CD4-positive, alpha-beta T cell treated with Interleukin-2 at 100 ng/mL for 4 hours (primary cell): ENCODE measurements around the gene DUSP5.
"Not testable (repeated sequence)": the region's sequence is repeated elsewhere in the genome, so short reads cannot be mapped to it uniquely, and the experiment has no call there.

Source experiments
- DNase-seq: peaks from one replicate; pipeline ENCODE4 v3.0.0-alpha.2; 2020; ENCODE audit warnings: low spot score

DUSP5 gene

DNA sequence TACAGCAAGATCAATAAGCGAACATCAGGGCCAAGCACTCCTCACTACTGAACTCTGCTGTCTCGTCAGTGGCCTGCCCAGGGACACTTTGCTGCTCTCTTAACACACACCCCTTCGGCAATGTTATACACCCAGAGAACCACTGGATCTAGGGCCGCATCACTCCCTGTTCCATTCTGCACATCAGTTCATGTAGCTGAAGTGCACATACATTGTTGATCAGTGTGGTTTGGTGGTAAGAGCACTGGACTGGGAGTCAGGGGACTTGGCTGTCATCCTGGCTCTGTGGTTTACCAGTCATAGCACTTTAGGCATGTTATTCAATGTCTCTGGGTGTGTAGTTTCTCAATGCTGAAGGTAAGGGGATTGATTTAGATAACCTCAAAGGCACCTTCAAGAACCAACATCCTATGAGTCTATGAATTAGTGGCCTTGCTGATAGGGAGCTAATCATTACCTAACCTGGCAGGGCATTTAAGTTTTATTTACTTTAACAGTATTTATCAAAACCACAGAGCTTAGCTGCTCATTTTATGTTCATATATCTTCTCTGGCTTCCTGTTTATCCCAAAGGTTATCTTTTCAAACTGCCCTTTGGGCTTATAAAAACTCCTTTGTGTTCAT lies 24.8 kb downstream of the DUSP5 start:
- peak; percentile 40 for DNase-seq

DNA sequence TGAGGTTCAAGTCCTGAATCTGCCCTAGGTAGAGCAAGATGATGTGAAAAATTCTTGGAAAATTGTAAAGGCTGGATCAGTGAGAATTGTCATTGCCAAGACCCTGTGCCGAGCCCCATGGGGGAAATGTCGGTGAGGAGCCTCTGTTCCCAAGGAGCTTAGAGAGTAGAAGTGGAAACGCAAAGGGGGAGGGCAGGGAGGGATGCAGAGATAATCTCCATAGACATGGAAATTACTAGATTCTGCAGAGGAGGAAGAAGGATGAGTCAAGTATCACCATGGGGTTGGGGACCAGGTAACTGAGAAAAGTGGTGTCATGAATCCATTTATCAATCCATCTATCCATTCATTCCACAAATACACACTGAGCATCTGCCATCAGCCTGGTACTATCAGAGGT lies 26.0 kb downstream of the DUSP5 start:
- DNase-seq = no peak

DNA sequence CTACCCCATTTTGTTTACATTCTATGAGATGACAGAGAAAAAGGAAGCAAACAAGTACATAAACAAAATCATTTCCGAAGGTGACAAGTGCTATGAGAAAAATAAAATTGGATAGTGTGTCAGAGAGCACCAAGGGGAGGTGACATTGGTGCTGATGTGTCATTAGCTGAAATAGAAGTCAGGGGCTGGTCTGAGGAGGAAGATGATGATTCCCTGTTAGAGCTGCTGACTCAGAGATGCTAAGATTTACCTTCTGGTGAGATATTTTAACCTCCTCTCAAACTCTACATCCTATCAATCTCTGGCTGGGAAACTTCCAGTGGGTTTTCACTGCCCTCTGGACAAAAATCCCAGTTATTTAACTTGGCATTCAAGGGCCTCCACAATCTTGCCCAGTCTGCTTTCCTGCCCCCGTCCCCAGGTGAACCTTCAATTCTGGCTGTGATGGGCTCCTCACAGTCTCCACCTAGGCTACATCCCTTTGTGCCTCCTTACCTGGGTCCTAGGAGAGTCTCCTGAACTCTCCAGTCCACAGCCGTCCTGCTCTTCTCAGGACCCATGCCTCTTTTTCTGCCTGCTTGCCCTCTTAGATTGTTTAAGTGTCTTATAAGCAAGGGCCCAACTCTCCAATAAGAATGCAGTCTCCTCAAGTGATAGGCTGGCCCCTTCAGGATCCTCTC lies 26.6 kb downstream of the DUSP5 start:
- DNase-seq = no peak

DNA sequence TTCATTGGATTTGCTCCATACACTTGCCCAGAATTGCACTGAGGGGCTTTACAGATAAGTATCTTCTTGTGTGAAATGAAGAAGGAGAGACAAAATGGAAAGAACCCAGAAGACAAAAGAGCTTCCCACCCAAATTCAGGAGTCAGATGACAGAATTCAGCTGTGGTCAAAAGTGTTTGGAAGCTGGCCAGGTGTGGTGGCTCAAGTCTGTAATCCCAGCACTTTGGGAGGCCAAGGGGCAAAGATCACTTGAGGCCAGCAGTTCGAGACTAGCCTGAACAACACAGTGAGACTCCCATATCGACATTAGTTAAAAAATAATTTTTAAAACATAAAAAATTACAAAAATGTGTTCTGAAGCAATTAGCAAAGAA lies 27.1 kb downstream of the DUSP5 start:
- DNase-seq = no peak

DNA sequence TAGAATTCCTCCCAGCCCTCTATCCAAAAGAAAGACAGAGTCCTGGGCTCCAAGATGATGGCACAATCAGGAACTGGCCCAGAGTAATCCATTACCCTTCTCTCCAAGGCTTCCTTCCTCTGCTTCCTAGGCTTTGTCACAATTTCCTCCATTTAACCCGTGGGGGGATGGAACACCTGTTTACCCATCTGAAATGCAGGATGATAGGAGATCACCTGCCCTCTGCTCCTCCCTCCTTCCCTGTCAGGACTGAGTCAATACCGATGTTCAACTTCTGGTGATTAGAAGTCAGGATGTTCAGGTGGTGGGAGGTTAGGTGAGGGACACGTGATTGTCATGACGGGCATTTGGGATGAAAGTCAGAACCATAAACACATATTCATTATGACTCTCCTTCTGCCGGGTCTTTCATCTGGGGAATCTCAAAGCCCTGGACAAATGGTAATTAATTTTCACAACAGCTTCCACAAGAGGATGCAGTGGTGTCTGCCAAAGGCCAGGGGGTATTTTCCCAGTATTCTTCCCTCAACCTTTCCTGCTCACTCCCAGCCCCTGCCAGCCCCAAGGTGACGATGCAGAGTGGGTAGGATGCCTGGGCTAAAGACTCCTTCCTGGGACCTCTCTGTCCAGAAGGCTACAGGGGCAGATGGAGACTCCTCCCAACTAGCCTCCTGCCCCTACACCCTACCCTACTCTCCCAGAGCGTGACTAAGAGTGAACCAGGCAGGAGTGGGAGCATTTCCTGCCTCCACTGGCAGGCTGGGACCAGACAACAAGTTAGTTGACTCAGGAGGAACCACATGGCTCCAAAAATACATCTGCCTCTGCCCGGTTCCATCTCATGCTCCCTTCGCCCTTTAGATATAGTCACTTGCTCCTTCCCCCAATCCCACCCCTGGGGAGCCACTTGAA lies 27.9 kb downstream of the DUSP5 start:
- DNase-seq = no peak

DNA sequence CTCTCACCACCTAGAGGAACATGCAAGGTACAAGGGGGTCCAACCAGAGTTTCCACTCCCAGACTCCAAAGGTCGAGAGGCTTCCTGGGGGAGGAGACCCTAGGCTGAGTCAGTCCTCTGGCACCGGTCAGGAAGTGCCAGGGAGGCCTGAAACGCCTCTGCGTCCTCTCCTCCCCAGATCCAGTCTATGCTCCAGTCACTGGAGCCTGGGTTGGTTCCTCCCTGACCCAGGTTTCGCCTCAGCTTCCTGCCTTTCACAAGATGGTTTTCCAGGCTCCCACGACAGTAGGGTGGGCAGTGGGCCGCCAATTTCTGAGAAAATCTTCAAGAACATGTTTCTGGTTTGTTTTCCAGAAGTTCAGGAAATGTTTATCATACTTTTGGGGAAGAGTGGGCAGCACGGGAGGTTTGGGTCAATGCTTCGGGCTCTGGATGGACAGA lies 30.0 kb downstream of the DUSP5 start:
- no peak for DNase-seq

DNA sequence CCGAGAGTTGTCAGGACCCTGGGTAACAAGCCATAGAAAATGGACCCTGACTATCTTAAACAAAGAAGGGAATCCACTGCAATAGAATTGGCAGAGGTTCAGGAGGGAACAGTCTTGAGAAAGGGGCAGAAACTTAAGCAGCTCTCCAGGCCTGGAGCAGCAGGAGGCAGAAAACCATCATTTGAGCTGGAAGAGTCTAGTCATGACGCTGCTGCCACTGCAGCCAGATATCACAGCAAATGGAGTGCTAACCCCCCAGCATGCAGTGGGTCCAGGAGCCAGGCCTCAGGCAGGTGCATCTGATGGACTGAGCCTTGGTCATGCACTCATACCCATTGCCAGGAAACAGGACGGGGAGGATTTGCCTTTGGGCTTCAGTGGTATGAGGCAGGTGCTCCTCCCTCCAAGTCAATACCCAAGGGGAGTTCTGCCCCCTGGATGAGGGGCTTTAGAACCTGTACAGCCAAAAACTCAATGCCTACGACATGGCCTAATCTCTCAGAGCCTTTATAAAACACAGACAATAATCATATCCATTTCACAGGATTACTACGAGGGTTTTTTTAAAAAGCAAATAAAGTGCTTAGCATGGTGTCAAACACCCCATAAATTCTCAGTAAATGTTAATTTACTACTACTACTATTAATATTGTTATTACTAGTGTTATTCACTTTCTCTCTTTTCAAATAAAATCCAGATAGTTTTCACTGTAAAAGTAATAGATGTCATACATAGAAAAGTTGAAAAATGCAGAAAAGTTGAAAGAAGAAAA lies 30.7 kb downstream of the DUSP5 start:
- DNase-seq = peak; percentile 8

DNA sequence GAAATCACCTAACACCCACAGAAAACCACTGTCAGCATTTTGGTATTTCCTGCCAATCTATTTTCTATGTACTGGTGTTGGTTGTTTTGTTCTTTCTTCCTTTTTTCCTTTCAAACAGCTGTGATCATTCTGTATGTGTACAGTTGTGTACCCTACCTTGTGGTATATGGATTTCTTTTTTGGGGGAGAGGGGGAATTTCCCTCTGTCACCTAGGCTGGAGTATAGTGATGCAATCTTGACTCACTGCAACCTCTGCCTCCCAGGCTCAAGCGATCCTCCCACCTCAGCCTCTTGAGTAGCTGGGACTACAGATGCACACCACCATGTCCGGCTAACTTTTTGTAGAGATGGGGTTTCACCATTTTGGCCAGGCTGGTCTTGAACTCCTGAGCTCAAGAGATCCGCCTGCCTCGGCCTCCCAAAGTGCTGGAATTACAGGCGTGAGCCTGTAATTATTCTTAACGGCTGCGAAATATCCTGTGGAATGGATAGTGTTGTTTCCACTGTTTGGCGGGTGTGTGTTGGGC lies 31.4 kb downstream of the DUSP5 start:
- peak; percentile 75 for DNase-seq

DNA sequence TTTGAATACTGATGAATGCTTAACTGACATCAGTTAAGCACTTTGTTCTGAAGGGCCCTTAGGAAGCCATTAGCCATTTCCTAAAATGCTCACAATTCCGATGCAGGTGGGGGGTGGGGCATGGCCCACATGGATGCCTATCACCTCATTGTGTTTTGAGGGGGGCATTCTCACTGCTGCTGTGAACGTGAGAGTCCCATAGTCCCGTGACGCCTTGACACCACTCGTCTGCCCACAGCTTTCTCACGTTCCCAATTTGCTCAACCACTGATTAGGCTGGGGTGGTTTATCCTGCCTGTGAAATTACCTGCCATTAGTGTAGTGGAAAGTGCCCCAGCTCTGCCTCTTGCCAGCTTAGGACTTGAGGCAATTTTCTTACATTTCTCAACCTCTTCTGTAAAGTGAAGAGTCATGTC lies 31.9 kb downstream of the DUSP5 start:
- peak; percentile 27 for DNase-seq

DNA sequence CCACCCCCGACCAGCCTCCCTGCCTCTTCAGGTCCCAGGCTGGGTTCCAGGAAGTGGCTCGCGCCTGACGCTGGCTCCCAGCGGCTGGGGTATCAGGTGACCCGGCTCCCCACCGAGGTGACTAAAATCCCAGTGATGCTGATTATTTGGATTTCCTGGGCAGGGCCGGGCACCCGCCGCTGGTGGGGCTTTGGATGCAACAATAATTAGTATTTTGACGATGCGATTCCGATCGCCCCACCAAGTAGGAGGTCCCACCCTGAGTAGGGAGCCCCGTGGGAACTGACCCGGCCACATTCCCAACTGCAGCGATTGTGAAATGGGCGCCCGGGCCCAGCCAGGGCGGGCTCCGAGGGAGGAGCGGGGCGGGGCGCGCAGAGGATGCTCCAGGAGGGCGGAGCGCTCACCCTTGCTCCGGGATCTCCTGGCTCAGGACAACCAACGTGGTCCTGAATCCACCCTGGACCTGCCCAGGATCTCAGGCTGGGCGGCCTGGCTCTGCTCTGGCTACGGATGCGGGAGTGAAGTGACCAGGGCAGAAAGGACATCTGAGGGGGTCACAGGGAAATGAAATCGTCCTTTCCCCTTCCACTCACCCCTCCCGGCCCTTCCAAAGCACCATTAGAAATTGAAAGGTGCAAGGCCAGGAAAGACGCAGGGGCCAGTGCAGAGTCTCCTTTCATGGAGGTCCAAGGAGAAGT lies 32.6 kb downstream of the DUSP5 start:
- no peak for DNase-seq

DNA sequence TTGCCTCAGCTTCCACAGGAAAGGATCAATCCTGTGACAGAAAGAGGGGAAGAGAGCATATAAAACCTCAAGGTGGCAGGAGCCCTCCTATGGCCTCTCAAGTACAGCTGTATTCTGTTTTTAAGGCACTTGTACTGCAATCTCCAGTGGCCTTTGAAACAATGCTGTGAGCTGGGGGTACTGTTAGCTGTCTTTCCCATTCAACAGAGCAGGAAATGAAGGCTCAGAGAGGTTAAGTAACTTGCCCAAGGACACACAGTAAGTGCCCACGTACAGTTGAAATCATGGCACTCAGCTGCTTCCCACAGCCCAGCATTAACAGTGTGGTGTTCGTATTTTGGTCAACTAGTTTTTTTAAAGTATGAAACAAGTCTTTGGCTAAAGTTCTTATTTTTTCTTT lies 34.0 kb downstream of the DUSP5 start:
- DNase-seq = no peak

DNA sequence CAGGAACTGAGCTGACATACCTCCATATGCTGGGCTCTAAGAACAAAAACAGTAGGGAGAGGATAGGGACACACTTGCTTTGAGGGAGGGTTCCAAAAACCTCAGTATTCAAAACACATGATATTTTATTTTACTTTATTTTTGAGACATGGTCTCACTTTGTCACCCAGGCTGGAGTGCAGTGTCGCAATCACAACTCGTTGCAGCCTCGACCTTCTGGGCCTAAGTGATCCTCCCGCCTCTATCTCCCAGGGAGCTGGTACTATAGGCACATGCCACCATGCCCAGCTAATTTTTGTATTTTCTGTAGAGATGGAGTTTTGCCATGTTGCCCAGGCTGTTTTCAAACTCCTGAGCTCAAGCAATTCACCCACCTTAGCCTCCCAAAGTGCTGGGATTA lies 34.9 kb downstream of the DUSP5 start:
- not testable (repeated sequence) for DNase-seq

DNA sequence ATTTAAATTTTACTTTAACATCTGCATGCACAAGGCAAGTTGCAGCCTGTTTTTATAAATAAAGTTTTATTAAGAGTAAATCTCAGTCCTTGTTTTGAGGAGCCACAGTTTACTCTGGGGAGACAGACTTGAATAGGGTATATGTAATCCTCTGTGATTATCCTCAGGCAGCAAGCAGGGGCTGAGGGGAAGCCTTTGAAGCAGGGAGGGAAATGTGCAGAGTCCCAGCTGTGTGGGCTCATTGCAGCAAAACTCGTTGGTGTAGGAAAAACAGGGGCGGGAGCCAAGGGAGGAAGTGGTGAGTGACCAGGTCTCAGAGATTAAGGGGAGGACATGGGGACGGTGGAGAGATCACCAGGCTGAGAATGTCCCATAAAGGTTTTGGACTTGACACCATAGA lies 35.4 kb downstream of the DUSP5 start:
- DNase-seq = no peak

DNA sequence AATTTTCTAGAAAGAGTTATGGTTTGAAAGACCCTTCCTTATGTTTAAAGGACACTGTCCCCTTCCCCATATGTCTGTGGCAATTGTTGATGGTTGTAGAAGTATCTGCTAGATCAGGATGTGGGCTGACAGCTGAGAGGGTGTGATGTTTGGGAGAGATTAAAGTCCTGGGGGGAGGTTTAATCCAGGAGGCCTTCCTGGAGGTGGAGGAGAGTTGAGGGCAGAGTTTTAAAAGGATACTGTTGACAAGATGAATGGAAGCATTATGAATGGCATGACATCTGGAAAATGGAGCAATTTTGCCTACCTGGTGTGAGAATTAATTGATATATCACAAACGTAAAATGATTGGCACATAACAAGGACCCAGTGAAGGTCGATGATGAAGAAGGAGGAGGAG lies 36.9 kb downstream of the DUSP5 start:
- no peak for DNase-seq

DNA sequence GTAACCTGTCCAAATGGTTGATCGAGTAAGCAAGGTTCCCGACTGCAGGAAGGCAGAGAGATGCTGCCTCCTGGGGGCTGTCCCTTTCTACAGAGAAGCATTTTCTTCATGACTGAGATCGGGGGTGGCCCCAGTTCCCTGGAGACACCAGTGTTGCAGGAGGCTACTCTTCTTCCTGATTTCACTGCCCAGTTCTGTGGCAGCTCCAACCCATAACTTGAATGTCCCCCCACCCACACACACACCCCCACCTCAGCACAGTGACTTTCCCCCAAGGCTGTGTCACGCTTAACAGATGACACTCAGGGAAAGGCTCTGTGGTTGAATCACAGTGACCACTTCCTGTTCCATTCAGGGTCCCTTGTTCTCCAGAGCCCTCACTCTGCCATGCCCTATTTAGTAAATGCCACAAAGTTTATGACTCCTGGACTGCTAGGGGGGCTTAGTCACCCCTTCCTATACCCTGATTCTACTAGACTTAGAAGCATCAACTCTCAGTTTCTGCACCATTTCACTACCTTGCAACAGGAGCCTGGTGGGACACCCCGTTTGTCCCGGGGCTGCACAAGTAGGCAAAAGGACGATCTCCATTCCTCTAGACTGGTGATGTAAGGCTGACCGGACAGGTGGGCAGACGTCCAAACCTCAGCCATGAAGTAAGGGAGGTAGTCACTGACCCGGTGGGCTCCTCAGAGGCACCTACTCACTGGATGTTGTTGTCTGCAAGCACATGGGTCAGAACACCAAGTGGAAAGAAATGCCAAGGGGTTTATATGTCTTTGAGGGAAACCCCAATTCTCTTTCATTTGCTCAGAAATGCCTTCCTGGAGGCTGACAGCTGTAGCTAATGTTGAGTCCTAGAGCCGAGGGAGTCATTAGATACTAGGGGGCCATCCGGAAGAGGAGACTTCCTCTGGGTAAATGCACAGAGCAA lies 38.5 kb downstream of the DUSP5 start:
- DNase-seq = peak; percentile 76

DNA sequence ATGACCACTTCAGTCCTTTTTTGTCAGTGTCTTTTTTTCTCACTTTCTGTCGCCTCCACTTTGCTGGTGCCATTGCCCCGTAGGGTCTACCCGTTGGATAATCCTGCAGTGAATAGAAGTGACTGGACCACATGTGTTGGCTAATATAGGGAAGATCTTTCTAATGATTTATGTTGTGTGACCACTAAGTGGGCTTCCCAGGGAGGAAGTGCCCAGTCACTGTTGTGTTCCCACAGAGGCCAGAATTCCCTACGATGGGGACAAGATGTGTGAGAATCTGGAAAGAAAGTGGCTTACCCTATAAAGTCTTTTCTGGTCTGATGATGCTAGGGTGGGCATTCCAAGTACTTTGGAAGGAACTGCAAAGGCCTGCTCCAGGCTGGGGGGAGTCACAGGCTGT lies 41.4 kb downstream of the DUSP5 start:
- no peak for DNase-seq

DNA sequence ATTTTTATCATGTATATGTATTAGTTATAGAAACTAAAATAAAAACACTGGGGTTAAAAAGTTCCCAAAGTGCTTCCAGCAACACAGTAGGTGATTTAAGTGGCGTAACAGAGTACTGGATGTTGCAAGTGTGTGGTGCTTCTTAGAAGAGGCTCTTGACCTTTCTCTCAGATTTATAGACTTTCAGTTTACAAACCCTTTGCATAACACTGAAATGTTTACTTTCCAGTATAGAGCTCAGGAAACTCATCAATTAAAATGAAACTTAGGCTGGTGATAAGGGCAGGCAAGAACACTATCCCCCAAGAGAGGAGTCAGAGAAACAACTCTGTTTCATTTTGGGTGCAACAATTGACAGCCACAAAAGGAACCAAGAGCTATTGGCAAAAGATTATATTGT lies 42.3 kb downstream of the DUSP5 start:
- no peak for DNase-seq

DNA sequence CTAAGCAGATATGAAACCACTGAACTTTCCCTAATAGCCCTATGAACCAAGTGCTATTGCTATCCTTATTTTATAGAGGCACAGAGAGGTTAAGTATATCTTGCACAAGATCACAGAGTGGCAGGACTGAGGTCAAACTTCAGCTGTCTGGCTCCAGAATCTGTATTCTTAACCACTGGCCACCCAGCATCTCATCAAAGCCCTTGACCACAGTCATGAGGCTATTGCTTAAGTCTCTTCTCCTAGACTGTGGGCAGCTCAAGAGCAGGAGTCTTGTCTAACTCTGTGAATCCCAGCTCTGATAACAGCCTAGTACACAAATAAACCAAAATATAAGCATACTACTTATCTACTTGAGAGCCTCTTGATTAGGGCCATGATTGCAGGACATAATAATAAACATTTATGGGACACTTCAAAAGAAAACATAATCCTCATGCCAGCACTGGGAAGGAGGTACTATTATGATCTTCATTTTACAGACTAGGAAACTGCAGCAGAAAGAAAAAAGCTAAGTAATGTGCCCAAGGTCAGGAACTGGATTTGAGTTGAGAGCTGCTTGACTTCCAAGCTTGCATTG lies 47.3 kb downstream of the DUSP5 start:
- no peak for DNase-seq

DNA sequence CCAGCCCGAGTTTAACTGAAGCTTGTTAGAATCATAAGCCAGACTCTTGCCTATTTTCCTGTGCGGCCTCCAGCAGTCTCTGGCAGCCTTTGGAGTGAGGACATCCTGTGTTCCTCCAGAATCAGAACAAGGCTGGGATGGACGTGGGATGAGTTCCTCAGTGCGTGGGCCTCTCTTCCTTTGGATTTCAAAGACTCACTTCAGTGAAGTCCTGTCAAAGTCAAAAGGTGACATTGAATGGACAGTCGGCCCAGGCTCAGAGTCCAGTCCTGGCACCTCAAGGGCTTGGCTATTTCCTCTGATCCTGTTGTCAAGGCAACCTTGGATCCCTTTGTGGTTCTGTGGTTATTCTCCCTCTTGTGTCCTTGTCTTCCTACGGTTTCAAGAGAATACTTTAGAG lies 48.4 kb downstream of the DUSP5 start:
- no peak for DNase-seq
